DND-41 (cell line): ENCODE results near the gene ASPSCR1.

Source experiments
- ATAC-seq: fragments of 200-7000 bp; cut with Tn5 transposase; 3 replicates; pipeline ENCODE4 v1.9.1; 2021; ENCODE audit warnings: low read depth; ENCODE audit not compliant: insufficient read depth
- DNase-seq: peaks from one replicate; pipeline ENCODE4 v3.0.0-alpha.2; 2020
- H2AFZ ChIP-seq: 2 replicates; pipeline ENCODE4 v1.6.0; 2012; ENCODE audit warnings: low read depth, low read length
- H3K27ac ChIP-seq: 2 replicates; pipeline ENCODE4 v1.5.1; 2012; ENCODE audit warnings: low read length, inconsistent platforms
- H3K27me3 ChIP-seq: fragments of 200-600 bp; sonication (generic); 2 replicates; pipeline ENCODE4 v1.6.0; 2012; ENCODE audit warnings: low read length, mild to moderate bottlenecking, inconsistent platforms; ENCODE audit not compliant: insufficient read depth, poor library complexity
- H3K36me3 ChIP-seq: 2 replicates; pipeline ENCODE4 v1.5.1; 2012; ENCODE audit warnings: low read length, inconsistent platforms; ENCODE audit not compliant: insufficient read depth
- H3K4me1 ChIP-seq: 2 replicates; pipeline ENCODE4 v1.5.1; 2012; ENCODE audit warnings: mild to moderate bottlenecking, low read length; ENCODE audit not compliant: insufficient read depth
- H3K4me2 ChIP-seq: 2 replicates; pipeline ENCODE4 v1.6.0; 2012; ENCODE audit warnings: mild to moderate bottlenecking, moderate library complexity, low read length, inconsistent platforms; ENCODE audit not compliant: insufficient read depth
- H3K4me3 ChIP-seq, 2 experiments: fragments of 200-600 bp in 1 of 2; shearing (Covaris generic) in 1 of 2; 2 replicates each; pipeline ENCODE4 v1.5.1; 2012 to 2016; ENCODE audit warnings: inconsistent platforms in 2 of 2, low read length in 2 of 2, mild to moderate bottlenecking in 2 of 2, low read depth in 1 of 2, moderate library complexity in 1 of 2
- H3K79me2 ChIP-seq: 2 replicates; pipeline ENCODE4 v1.6.0; 2012; ENCODE audit warnings: low read length, inconsistent platforms; ENCODE audit not compliant: insufficient read depth
- H3K9ac ChIP-seq: 2 replicates; pipeline ENCODE4 v1.6.0; 2012; ENCODE audit warnings: low read depth, mild to moderate bottlenecking, inconsistent platforms, low read length, moderate library complexity
- H3K9me3 ChIP-seq: 2 replicates; pipeline ENCODE4 v1.5.1; 2012; ENCODE audit warnings: low read length, moderate library complexity, mild to moderate bottlenecking, inconsistent platforms; ENCODE audit not compliant: insufficient read depth, severe bottlenecking
- H4K20me1 ChIP-seq: 2 replicates; pipeline ENCODE4 v1.6.0; 2012; ENCODE audit warnings: low read length; ENCODE audit not compliant: insufficient read depth
- CTCF ChIP-seq: IDR thresholded peaks from 2 replicates; pipeline ENCODE4 v1.5.1; 2012; ENCODE audit warnings: borderline replicate concordance, low read length, moderate library complexity, mild to moderate bottlenecking; ENCODE audit not compliant: poor library complexity, severe bottlenecking; ENCODE audit errors: extremely low read depth
- EZH2 ChIP-seq: IDR thresholded peaks from 3 replicates; pipeline ENCODE4 v1.6.1; 2012; ENCODE audit warnings: borderline replicate concordance, low read depth, mild to moderate bottlenecking, moderate library complexity, low read length, inconsistent platforms; ENCODE audit not compliant: severe bottlenecking

ASPSCR1 gene

GRCh38 chr17:81987161-81987770 is 9.8 kb downstream of the ASPSCR1 start:
- Histone ChIP-seq H3K9me3 (no peaks in the 10 kb centered on the region), H3K4me1 (no peaks in the 10 kb centered on the region), H3K9ac (no peak overlapping the region), H4K20me1 (peaks cover 26% of the 10 kb centered on the region; the same call in 1 of the 2 replicates), H3K36me3 (peaks cover 31% of the 10 kb centered on the region), H3K4me3 (no peak overlapping the region), H3K27me3 (no peaks in the 10 kb centered on the region), H3K27ac (no peak overlapping the region), H2AFZ (no peak overlapping the region), H3K79me2 (peaks cover 8% of the 10 kb centered on the region; the same call in 1 of the 2 replicates), H3K4me2 (no peak overlapping the region)
- no peak for DNase-seq
- TF ChIP-seq EZH2 = no peak
- TF ChIP-seq CTCF = no peak
- no peak for ATAC-seq

- DNase-seq (no peak), ATAC-seq (0 out of 3 replicates have a peak, but pooled peaks have one; percentile 29)
- Histone ChIP-seq H3K4me2 (no peak overlapping the region), H3K9me3 (no peaks in the 10 kb centered on the region), H3K79me2 (peaks cover 8% of the 10 kb centered on the region; the same call in 1 of the 2 replicates), H3K36me3 (peaks cover 6% of the 10 kb centered on the region), H2AFZ (no peak overlapping the region), H4K20me1 (peaks cover 21% of the 10 kb centered on the region; the same call in 1 of the 2 replicates), H3K27me3 (no peaks in the 10 kb centered on the region), H3K4me1 (no peaks in the 10 kb centered on the region), H3K27ac (no peak overlapping the region), H3K9ac (no peak overlapping the region), H3K4me3 (no peak overlapping the region)
- TF ChIP-seq CTCF (no peak), EZH2 (no peak)
Observed at GRCh38 chr17:81990836-81991683, 13.6 kb downstream of the ASPSCR1 start.

GRCh38 chr17:81991684-81992305 is 14.4 kb downstream of the ASPSCR1 start:
- no peak overlapping the region for H3K4me3 ChIP-seq
- no peaks in the 10 kb centered on the region for H3K9me3 ChIP-seq
- H3K36me3 ChIP-seq = no peaks in the 10 kb centered on the region; the same call in 1 of the 2 replicates
- no peak overlapping the region for H3K27ac ChIP-seq
- no peak overlapping the region for H2AFZ ChIP-seq
- no peaks in the 10 kb centered on the region for H3K4me1 ChIP-seq
- H4K20me1 ChIP-seq = peaks cover 18% of the 10 kb centered on the region; the same call in 1 of the 2 replicates
- DNase-seq (no peak), ATAC-seq (peak; percentile 31; the same call in 1 of the 3 replicates)
- H3K79me2 ChIP-seq = peaks cover 8% of the 10 kb centered on the region; the same call in 1 of the 2 replicates
- H3K27me3 ChIP-seq = no peaks in the 10 kb centered on the region
- H3K9ac ChIP-seq = no peak overlapping the region
- no peak for TF ChIP-seq CTCF
- no peak for TF ChIP-seq EZH2
- H3K4me2 ChIP-seq = no peak overlapping the region
